HL-60 (cell line): Measurements from ENCODE around the gene KIF22.

ENCODE experiments used
- CTCF ChIP-seq: IDR thresholded peaks from one replicate; pipeline ENCODE4 v1.5.1; 2011; ENCODE audit warnings: low read length, control low read depth, inconsistent platforms; ENCODE audit not compliant: insufficient read depth
- GABPA ChIP-seq: IDR thresholded peaks from 2 replicates; pipeline ENCODE4 v1.6.1; 2012; ENCODE audit warnings: low read depth
- POLR2AphosphoS5 ChIP-seq: IDR thresholded peaks from 2 replicates; pipeline ENCODE4 v1.6.1; 2012; ENCODE audit warnings: low read depth

DNA sequence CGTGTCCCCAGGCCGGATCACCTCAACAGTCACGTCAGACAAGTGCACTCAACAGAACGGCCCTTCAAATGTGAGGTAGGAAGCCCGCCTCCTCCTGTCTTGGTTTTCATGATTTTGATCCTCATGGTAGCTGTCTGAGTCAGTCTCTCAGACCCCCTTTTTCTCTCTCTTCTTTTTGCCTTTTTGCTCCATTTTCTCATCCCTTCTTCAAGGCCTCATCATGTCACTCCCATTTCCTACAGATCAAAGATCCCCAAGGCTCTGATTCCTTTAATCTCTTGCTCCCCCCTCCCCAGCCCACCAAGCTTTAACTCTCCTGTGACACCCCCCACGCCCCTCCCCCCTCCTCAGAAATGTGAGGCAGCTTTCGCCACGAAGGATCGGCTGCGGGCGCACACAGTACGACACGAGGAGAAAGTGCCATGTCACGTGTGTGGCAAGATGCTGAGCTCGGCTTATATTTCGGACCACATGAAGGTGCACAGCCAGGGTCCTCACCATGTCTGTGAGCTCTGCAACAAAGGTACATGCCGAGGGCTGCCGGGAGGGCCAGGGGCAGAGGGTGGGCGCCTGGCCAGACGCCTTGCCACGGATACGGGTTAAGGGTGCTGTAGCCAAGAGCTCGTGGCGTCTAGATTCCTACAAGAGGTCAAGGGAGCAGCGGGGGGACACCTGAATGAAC is 17.8 kb downstream of the KIF22 start:
- TF ChIP-seq GABPA (no peak), CTCF (no peak), POLR2AphosphoS5 (peak; percentile 44; the same call in 1 of the 2 replicates)
